ENCODE measurements around the gene NUBP2.

The NUBP2 gene

DNA sequence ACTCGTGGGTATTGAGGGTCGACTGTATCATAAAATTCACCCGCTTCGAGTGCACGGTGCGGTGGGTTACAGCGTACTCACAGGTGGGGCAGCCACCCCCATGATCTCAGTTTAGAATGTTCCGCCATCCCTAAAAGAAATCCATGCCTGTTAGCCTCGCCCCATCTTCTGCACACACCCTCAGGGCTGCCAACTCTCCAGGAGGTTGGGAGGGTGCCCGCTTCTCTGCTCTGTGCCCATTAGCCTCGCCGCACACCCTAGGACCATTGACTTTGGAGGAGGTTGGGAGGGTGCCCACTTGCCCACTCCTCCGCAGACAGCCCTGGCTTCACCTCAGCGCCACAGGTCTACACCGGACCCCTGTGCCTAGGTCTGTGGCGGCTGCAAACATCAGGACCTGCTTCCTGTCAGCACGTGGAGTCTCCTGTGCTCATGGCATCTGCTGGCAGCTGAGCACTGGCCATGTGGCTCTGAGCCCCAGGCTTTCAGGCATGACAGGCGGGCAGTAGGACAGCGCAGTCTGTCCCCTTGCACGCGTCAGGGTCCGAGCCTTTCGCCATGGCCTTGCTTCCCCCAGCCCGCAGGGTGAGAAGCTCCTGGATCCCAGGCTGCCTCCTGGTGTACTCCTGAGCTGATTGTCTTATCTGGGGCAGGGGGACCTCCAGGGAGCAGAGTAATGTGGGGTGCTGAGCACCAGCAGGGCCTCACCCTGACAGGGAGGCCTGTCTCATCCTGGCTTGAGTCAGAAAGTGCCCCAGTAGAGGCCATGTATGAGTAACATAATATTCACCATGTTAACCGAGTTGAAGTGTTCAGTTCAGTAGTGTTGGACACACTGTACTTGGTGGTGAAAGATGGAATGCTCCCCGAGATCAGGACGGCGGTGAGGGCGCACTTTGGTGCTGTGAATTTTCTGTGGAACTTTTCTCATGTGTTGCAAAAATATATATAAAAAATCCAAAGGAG lies 33.3 kb upstream of the NUBP2 start:
- H3K4ac ChIP-seq (ENCODE audit: low read depth, low read length), result no peak overlapping the region
- peaks cover 20% of the 10 kb centered on the region for H3K79me1 ChIP-seq (ENCODE audit: low read length)
- H3K9me3 ChIP-seq (ENCODE audit: insufficient read depth, low read depth, low read length), result peaks cover 3% of the 10 kb centered on the region
- H2AFZ ChIP-seq (ENCODE audit: insufficient read depth, low read length, poor library complexity), result no peak overlapping the region
- H4K8ac ChIP-seq (ENCODE audit: low read depth, low read length), result no peak overlapping the region
- no peak for DNase-seq
- H3K27ac ChIP-seq (ENCODE audit: low read depth, low read length), result no peak overlapping the region
- H3K36me3 ChIP-seq (ENCODE audit: control insufficient read depth in 1 of 2, insufficient read depth in 2 of 2, low read length in 2 of 2), result peaks cover 47 to 50% of the 10 kb centered on the region in 2 experiments
- H4K12ac ChIP-seq (ENCODE audit: low read depth, low read length), result no peak overlapping the region
- peaks cover 23 to 24% of the 10 kb centered on the region in 2 experiments for H3K4me1 ChIP-seq (ENCODE audit: control insufficient read depth in 1 of 2, insufficient read depth in 2 of 2, low read length in 2 of 2)
- H3K14ac ChIP-seq (ENCODE audit: low read length), result no peak overlapping the region
- H3K18ac ChIP-seq (ENCODE audit: low read length), result no peak overlapping the region
- no peak overlapping the region for H3K4me3 ChIP-seq (ENCODE audit: low read depth, low read length)
- no peak overlapping the region for H2BK5ac ChIP-seq (ENCODE audit: low read depth, low read length, poor library complexity)
- H3K4me2 ChIP-seq (ENCODE audit: low read length), result no peak overlapping the region
- H3K9ac ChIP-seq (ENCODE audit: low read length), result no peak overlapping the region
- no peak overlapping the region for H2BK12ac ChIP-seq (ENCODE audit: low read length)
- no peak overlapping the region for H2BK120ac ChIP-seq (ENCODE audit: insufficient read depth, low read length, poor library complexity)
- no peak overlapping the region for H2AK5ac ChIP-seq (ENCODE audit: low read length)
- no peak overlapping the region for H4K91ac ChIP-seq (ENCODE audit: low read depth, low read length)
- no CpG with 5 or more reads among the region's 29 CpGs for WGBS (ENCODE audit: extremely low coverage, insufficient coverage, insufficient read length)
- H3K27me3 ChIP-seq (ENCODE audit: insufficient read depth, low read length), result no peaks in the 10 kb centered on the region
- no peak overlapping the region for H3K23ac ChIP-seq (ENCODE audit: low read length)
- H3K79me2 ChIP-seq (ENCODE audit: control insufficient read depth, insufficient read depth, low read length, poor library complexity), result peaks cover 15% of the 10 kb centered on the region

DNA sequence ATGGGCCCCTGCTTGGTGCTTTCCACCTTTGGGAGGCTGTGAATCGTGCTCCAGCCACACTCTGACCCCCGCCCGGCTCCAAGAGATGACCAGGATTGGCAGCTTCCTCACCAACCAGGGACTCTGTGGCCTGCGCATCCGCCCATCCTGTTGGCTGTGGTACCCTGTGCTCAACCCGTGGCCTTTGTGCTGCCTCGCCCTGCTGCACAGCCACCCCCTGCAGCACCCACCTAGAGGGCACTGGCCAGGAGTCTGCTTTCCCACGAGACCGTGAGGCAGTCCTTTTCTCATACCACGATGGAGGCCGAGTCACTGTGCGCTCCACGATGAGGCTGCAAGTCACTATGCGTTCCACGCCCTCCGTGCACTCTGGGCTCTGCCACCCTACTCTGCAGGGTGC lies 30.8 kb upstream of the NUBP2 start:
- no peak overlapping the region for H4K91ac ChIP-seq (ENCODE audit: low read depth, low read length)
- peaks cover 4% of the 10 kb centered on the region in 2 experiments for H3K4me1 ChIP-seq (ENCODE audit: control insufficient read depth in 1 of 2, insufficient read depth in 2 of 2, low read length in 2 of 2)
- no CpG with 5 or more reads among the region's 16 CpGs for WGBS (ENCODE audit: extremely low coverage, insufficient coverage, insufficient read length)
- no peak overlapping the region for H2BK12ac ChIP-seq (ENCODE audit: low read length)
- no peak overlapping the region for H3K9ac ChIP-seq (ENCODE audit: low read length)
- no peak overlapping the region for H3K18ac ChIP-seq (ENCODE audit: low read length)
- H2AFZ ChIP-seq (ENCODE audit: insufficient read depth, low read length, poor library complexity), result no peak overlapping the region
- H3K23ac ChIP-seq (ENCODE audit: low read length), result no peak overlapping the region
- no peak overlapping the region for H4K8ac ChIP-seq (ENCODE audit: low read depth, low read length)
- H4K12ac ChIP-seq (ENCODE audit: low read depth, low read length), result no peak overlapping the region
- H3K9me3 ChIP-seq (ENCODE audit: insufficient read depth, low read depth, low read length), result no peaks in the 10 kb centered on the region
- peaks cover 47 to 55% of the 10 kb centered on the region in 2 experiments for H3K36me3 ChIP-seq (ENCODE audit: control insufficient read depth in 1 of 2, insufficient read depth in 2 of 2, low read length in 2 of 2)
- no peak overlapping the region for H2BK120ac ChIP-seq (ENCODE audit: insufficient read depth, low read length, poor library complexity)
- H3K27ac ChIP-seq (ENCODE audit: low read depth, low read length), result no peak overlapping the region
- H3K79me1 ChIP-seq (ENCODE audit: low read length), result peaks cover 4% of the 10 kb centered on the region
- H3K4me2 ChIP-seq (ENCODE audit: low read length), result no peak overlapping the region
- H2AK5ac ChIP-seq (ENCODE audit: low read length), result no peak overlapping the region
- H3K4me3 ChIP-seq (ENCODE audit: low read depth, low read length), result no peak overlapping the region
- DNase-seq, result no peak
- peaks cover 3% of the 10 kb centered on the region for H3K79me2 ChIP-seq (ENCODE audit: control insufficient read depth, insufficient read depth, low read length, poor library complexity)
- no peak overlapping the region for H3K4ac ChIP-seq (ENCODE audit: low read depth, low read length)
- H2BK5ac ChIP-seq (ENCODE audit: low read depth, low read length, poor library complexity), result no peak overlapping the region
- H3K14ac ChIP-seq (ENCODE audit: low read length), result no peak overlapping the region
- no peaks in the 10 kb centered on the region for H3K27me3 ChIP-seq (ENCODE audit: insufficient read depth, low read length)

DNA sequence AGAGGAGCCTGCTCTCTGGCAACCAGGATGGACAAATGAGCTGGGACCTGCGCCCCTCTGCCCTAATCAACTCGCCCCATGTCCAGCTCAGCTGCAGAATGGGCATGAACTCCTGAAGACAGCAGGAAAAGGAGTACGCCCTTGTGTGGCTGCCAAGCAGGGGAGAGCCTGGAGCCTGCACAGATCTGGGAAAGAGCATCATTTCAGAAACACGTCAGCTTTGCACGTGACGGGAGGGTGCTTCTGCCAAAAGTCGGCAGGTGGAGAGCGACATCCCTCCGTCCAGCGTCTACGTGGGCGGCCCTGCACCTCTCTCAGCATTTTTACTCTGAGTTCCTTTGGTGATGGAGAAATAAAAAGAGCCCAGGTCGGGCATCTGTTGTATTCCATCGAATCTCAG lies 29.9 kb upstream of the NUBP2 start:
- Histone ChIP-seq H3K9me3 (ENCODE audit: insufficient read depth, low read depth, low read length) (no peaks in the 10 kb centered on the region), H3K79me1 (ENCODE audit: low read length) (no peaks in the 10 kb centered on the region), H3K9ac (ENCODE audit: low read length) (peak overlapping the region; percentile 49), H3K4me3 (ENCODE audit: low read depth, low read length) (no peak overlapping the region), H2BK12ac (ENCODE audit: low read length) (no peak overlapping the region), H2AFZ (ENCODE audit: insufficient read depth, low read length, poor library complexity) (no peak overlapping the region), H3K27me3 (ENCODE audit: insufficient read depth, low read length) (no peaks in the 10 kb centered on the region), H3K23ac (ENCODE audit: low read length) (no peak overlapping the region), H3K79me2 (ENCODE audit: control insufficient read depth, insufficient read depth, low read length, poor library complexity) (no peaks in the 10 kb centered on the region), H4K8ac (ENCODE audit: low read depth, low read length) (no peak overlapping the region), H3K36me3 (ENCODE audit: control insufficient read depth in 1 of 2, insufficient read depth in 2 of 2, low read length in 2 of 2) (peaks cover 44 to 51% of the 10 kb centered on the region in 2 experiments), H3K18ac (ENCODE audit: low read length) (no peak overlapping the region), H2BK5ac (ENCODE audit: low read depth, low read length, poor library complexity) (no peak overlapping the region), H2BK120ac (ENCODE audit: insufficient read depth, low read length, poor library complexity) (no peak overlapping the region), H3K4me2 (ENCODE audit: low read length) (no peak overlapping the region), H2AK5ac (ENCODE audit: low read length) (no peak overlapping the region), H3K4me1 (ENCODE audit: control insufficient read depth in 1 of 2, insufficient read depth in 2 of 2, low read length in 2 of 2) (no peaks in the 10 kb centered on the region), H3K14ac (ENCODE audit: low read length) (no peak overlapping the region), H3K27ac (ENCODE audit: low read depth, low read length) (no peak overlapping the region), H4K91ac (ENCODE audit: low read depth, low read length) (no peak overlapping the region), H3K4ac (ENCODE audit: low read depth, low read length) (no peak overlapping the region), H4K12ac (ENCODE audit: low read depth, low read length) (no peak overlapping the region)
- no CpG with 5 or more reads among the region's 14 CpGs for WGBS (ENCODE audit: extremely low coverage, insufficient coverage, insufficient read length)
- DNase-seq, result no peak

DNA sequence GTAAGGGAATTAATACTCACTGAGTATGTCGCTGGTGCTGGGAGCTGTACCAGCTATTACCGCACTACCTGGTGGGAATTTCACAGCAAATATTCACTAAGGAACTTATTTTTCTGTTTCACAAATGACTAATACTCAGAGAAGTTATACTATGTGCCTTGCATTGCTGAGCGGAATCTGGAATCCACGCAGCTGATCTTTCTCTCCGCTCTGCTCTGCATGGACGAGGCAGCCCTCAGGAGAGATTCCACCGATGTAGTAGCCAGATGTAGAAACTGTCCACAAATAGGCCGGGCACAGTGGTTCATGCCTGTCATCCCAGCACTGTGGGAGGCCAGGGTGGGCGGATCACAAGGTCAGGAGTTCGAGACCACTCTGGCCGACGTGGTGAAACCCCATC lies 28.6 kb upstream of the NUBP2 start:
- Histone ChIP-seq H2AFZ (ENCODE audit: insufficient read depth, low read length, poor library complexity) (no peak overlapping the region), H4K12ac (ENCODE audit: low read depth, low read length) (no peak overlapping the region), H4K91ac (ENCODE audit: low read depth, low read length) (no peak overlapping the region), H3K79me1 (ENCODE audit: low read length) (no peaks in the 10 kb centered on the region), H3K4me1 (ENCODE audit: control insufficient read depth in 1 of 2, insufficient read depth in 2 of 2, low read length in 2 of 2) (no peaks in the 10 kb centered on the region), H3K9me3 (ENCODE audit: insufficient read depth, low read depth, low read length) (no peaks in the 10 kb centered on the region), H3K79me2 (ENCODE audit: control insufficient read depth, insufficient read depth, low read length, poor library complexity) (no peaks in the 10 kb centered on the region), H2BK12ac (ENCODE audit: low read length) (no peak overlapping the region), H3K23ac (ENCODE audit: low read length) (no peak overlapping the region), H3K14ac (ENCODE audit: low read length) (no peak overlapping the region), H4K8ac (ENCODE audit: low read depth, low read length) (no peak overlapping the region), H3K18ac (ENCODE audit: low read length) (no peak overlapping the region), H3K27me3 (ENCODE audit: insufficient read depth, low read length) (no peaks in the 10 kb centered on the region), H3K4me3 (ENCODE audit: low read depth, low read length) (no peak overlapping the region), H3K4me2 (ENCODE audit: low read length) (no peak overlapping the region), H2BK120ac (ENCODE audit: insufficient read depth, low read length, poor library complexity) (no peak overlapping the region), H3K36me3 (ENCODE audit: control insufficient read depth in 1 of 2, insufficient read depth in 2 of 2, low read length in 2 of 2) (peaks cover 31 to 41% of the 10 kb centered on the region in 2 experiments), H3K4ac (ENCODE audit: low read depth, low read length) (no peak overlapping the region), H3K9ac (ENCODE audit: low read length) (no peak overlapping the region), H2BK5ac (ENCODE audit: low read depth, low read length, poor library complexity) (no peak overlapping the region), H3K27ac (ENCODE audit: low read depth, low read length) (no peak overlapping the region), H2AK5ac (ENCODE audit: low read length) (no peak overlapping the region)
- DNase-seq, result peak; percentile 89 to 95
- WGBS (ENCODE audit: extremely low coverage, insufficient coverage, insufficient read length), result no CpG with 5 or more reads among the region's 12 CpGs

Data from trophoblast cell (in vitro differentiated cells and primary cell).